SJCRH30 (cell line): ENCODE measurements around the gene TCP11L2. TPM values are rescaled to one million over a fixed set of nuclear protein-coding genes. Genes with fewer than 3 reads are reported as not detected.

Experiments used
- DNase-seq, 2 experiments: peaks; one replicate each; pipeline ENCODE4 v3.0.0-alpha.2; 2015 to 2020
- H3K27ac ChIP-seq: fragments of 250-450 bp; sonication (Bioruptor Pico); 2 replicates; pipeline ENCODE4 v1.5.1; 2020; ENCODE audit warnings: mild to moderate bottlenecking, moderate library complexity
- H3K27me3 ChIP-seq: fragments of 250-450 bp; sonication (Bioruptor Pico); 2 replicates; pipeline ENCODE4 v1.5.1; 2020; ENCODE audit warnings: mild to moderate bottlenecking, moderate library complexity
- H3K36me3 ChIP-seq: fragments of 250-450 bp; sonication (Bioruptor Pico); 2 replicates; pipeline ENCODE4 v1.5.1; 2020; ENCODE audit warnings: mild to moderate bottlenecking, moderate library complexity
- H3K4me1 ChIP-seq: fragments of 250-450 bp; sonication (Bioruptor Pico); 2 replicates; pipeline ENCODE4 v1.5.1; 2020; ENCODE audit warnings: mild to moderate bottlenecking, moderate library complexity
- H3K4me3 ChIP-seq: fragments of 250-450 bp; sonication (Bioruptor Pico); 2 replicates; pipeline ENCODE4 v1.5.1; 2020; ENCODE audit warnings: mild to moderate bottlenecking, moderate library complexity
- H3K9me3 ChIP-seq: fragments of 250-450 bp; sonication (Bioruptor Pico); replicated peaks from 2 replicates; pipeline ENCODE4 v1.5.1; 2020; ENCODE audit warnings: mild to moderate bottlenecking, moderate library complexity
- total RNA-seq: library from RNA; depleted of rRNA; stranded (reverse); fragments of >200 nt; shearing (Covaris generic); gene quantifications from 2 replicates; pipeline ENCODE4 v1.2.3, GENCODE V29; 2014; rRNA removed

TCP11L2 gene
- total RNA-seq = 0.25 and 0.30 TPM in 2 replicates

GRCh38 chr12:106302401-106303201, at the start of gene TCP11L2:
Gene TCP11L2 (plus strand): TSS chr12:106302733. CDS start chr12:106311076, 8,343 bp downstream.
- Histone ChIP-seq H3K4me1 (no peaks in the 10 kb centered on the region), H3K36me3 (no peaks in the 10 kb centered on the region), H3K27me3 (no peaks in the 10 kb centered on the region), H3K27ac (peak within 1 kb of the TSS; percentile 96), H3K9me3 (no peaks in the 10 kb centered on the region), H3K4me3 (peak within 1 kb of the TSS; percentile 75)
- DNase-seq = peak; percentile 74 to 77

- Histone ChIP-seq H3K27me3 (no peaks in the 10 kb centered on the region), H3K4me3 (no peak overlapping the region), H3K9me3 (no peaks in the 10 kb centered on the region), H3K36me3 (no peaks in the 10 kb centered on the region), H3K27ac (peak overlapping the region; percentile 49), H3K4me1 (peaks cover 11% of the 10 kb centered on the region)
- peak in 1 of 2 experiments; percentile 14 for DNase-seq
These were observed 47.8 kb upstream of the TCP11L2 start for GRCh38 chr12:106254724-106255123.

- no peaks in the 10 kb centered on the region for H3K9me3 ChIP-seq
- no peaks in the 10 kb centered on the region for H3K36me3 ChIP-seq
- H3K4me3 ChIP-seq = no peak overlapping the region
- H3K27ac ChIP-seq = no peak overlapping the region
- H3K4me1 ChIP-seq = peaks cover 11% of the 10 kb centered on the region
- no peak for DNase-seq
- H3K27me3 ChIP-seq = no peaks in the 10 kb centered on the region
These were observed 47.0 kb upstream of the TCP11L2 start for GRCh38 chr12:106255493-106255892.

GRCh38 chr12:106255952-106256351, 46.6 kb upstream of the TCP11L2 start:
- Histone ChIP-seq H3K27me3 (no peaks in the 10 kb centered on the region), H3K9me3 (no peaks in the 10 kb centered on the region), H3K4me3 (no peak overlapping the region), H3K36me3 (no peaks in the 10 kb centered on the region), H3K4me1 (peaks cover 11% of the 10 kb centered on the region), H3K27ac (no peak overlapping the region)
- DNase-seq = no peak

GRCh38 chr12:106256524-106256923, 46.0 kb upstream of the TCP11L2 start:
- no peak for DNase-seq
- Histone ChIP-seq H3K36me3 (no peaks in the 10 kb centered on the region), H3K27ac (no peak overlapping the region), H3K9me3 (no peaks in the 10 kb centered on the region), H3K4me1 (peaks cover 11% of the 10 kb centered on the region), H3K27me3 (no peaks in the 10 kb centered on the region), H3K4me3 (no peak overlapping the region)

GRCh38 chr12:106258226-106258625, 44.3 kb upstream of the TCP11L2 start:
- Histone ChIP-seq H3K9me3 (no peaks in the 10 kb centered on the region), H3K4me1 (peaks cover 11% of the 10 kb centered on the region; the same call in 1 of the 2 replicates), H3K36me3 (no peaks in the 10 kb centered on the region), H3K27ac (no peak overlapping the region), H3K4me3 (no peak overlapping the region), H3K27me3 (no peaks in the 10 kb centered on the region)
- no peak for DNase-seq

GRCh38 chr12:106258935-106259334, 43.6 kb upstream of the TCP11L2 start:
- Histone ChIP-seq H3K27me3 (no peaks in the 10 kb centered on the region), H3K36me3 (no peaks in the 10 kb centered on the region), H3K27ac (no peak overlapping the region), H3K9me3 (no peaks in the 10 kb centered on the region), H3K4me1 (peaks cover 11% of the 10 kb centered on the region; the same call in 1 of the 2 replicates), H3K4me3 (no peak overlapping the region)
- DNase-seq = no peak

GRCh38 chr12:106265116-106265515, 37.4 kb upstream of the TCP11L2 start:
- no peaks in the 10 kb centered on the region for H3K36me3 ChIP-seq
- no peaks in the 10 kb centered on the region for H3K4me1 ChIP-seq
- H3K4me3 ChIP-seq = no peak overlapping the region
- DNase-seq = no peak
- H3K27ac ChIP-seq = no peak overlapping the region
- H3K27me3 ChIP-seq = no peaks in the 10 kb centered on the region
- no peaks in the 10 kb centered on the region for H3K9me3 ChIP-seq

- Histone ChIP-seq H3K36me3 (no peaks in the 10 kb centered on the region), H3K27ac (no peak overlapping the region), H3K27me3 (no peaks in the 10 kb centered on the region), H3K4me3 (no peak overlapping the region), H3K4me1 (peaks cover 13% of the 10 kb centered on the region; the same call in 1 of the 2 replicates), H3K9me3 (no peaks in the 10 kb centered on the region)
- DNase-seq = no peak
These were observed 35.0 kb upstream of the TCP11L2 start for GRCh38 chr12:106267535-106267934.

GRCh38 chr12:106269150-106269771, 33.3 kb upstream of the TCP11L2 start:
- H3K27me3 ChIP-seq = no peaks in the 10 kb centered on the region
- H3K36me3 ChIP-seq = no peaks in the 10 kb centered on the region
- peaks cover 13% of the 10 kb centered on the region; the same call in 1 of the 2 replicates for H3K4me1 ChIP-seq
- no peak overlapping the region for H3K4me3 ChIP-seq
- H3K9me3 ChIP-seq = no peaks in the 10 kb centered on the region
- no peak overlapping the region for H3K27ac ChIP-seq
- DNase-seq = no peak

GRCh38 chr12:106271575-106272505, 30.7 kb upstream of the TCP11L2 start:
- peak; percentile 64 to 70 for DNase-seq
- H3K4me1 ChIP-seq = peaks cover 13% of the 10 kb centered on the region; the same call in 1 of the 2 replicates
- no peak overlapping the region for H3K4me3 ChIP-seq
- no peak overlapping the region for H3K27ac ChIP-seq
- H3K27me3 ChIP-seq = no peaks in the 10 kb centered on the region
- H3K9me3 ChIP-seq = no peaks in the 10 kb centered on the region
- H3K36me3 ChIP-seq = no peaks in the 10 kb centered on the region

- no peak for DNase-seq
- Histone ChIP-seq H3K9me3 (no peaks in the 10 kb centered on the region), H3K27ac (no peak overlapping the region)
These were observed 29.0 kb upstream of the TCP11L2 start for GRCh38 chr12:106273491-106273890.

GRCh38 chr12:106274012-106274411, 28.5 kb upstream of the TCP11L2 start:
- Histone ChIP-seq H3K36me3 (no peaks in the 10 kb centered on the region), H3K4me1 (peaks cover 13% of the 10 kb centered on the region; the same call in 1 of the 2 replicates), H3K4me3 (no peak overlapping the region), H3K9me3 (no peaks in the 10 kb centered on the region), H3K27me3 (no peaks in the 10 kb centered on the region), H3K27ac (no peak overlapping the region)
- DNase-seq = no peak

More at GRCh38 chr12:106273491-106273890, 29.0 kb upstream of the TCP11L2 start:
- H3K4me3 ChIP-seq = no peak overlapping the region
- H3K4me1 ChIP-seq = peaks cover 13% of the 10 kb centered on the region; the same call in 1 of the 2 replicates
- no peaks in the 10 kb centered on the region for H3K36me3 ChIP-seq
- H3K27me3 ChIP-seq = no peaks in the 10 kb centered on the region

GRCh38 chr12:106274575-106275121, 27.9 kb upstream of the TCP11L2 start:
- H3K27me3 ChIP-seq = no peaks in the 10 kb centered on the region
- H3K4me3 ChIP-seq = no peak overlapping the region
- H3K9me3 ChIP-seq = no peaks in the 10 kb centered on the region
- H3K27ac ChIP-seq = no peak overlapping the region
- peaks cover 13% of the 10 kb centered on the region; the same call in 1 of the 2 replicates for H3K4me1 ChIP-seq
- no peak for DNase-seq
- H3K36me3 ChIP-seq = no peaks in the 10 kb centered on the region
